Osteocyte (in vitro differentiated cells): ENCODE results near the gene TMBIM6. TPM values are rescaled to one million over a fixed set of nuclear protein-coding genes. Genes with fewer than 3 reads are reported as not detected.

Source experiments
- DNase-seq: peaks from one replicate; pipeline ENCODE4 v3.0.0; 2021; ENCODE audit warnings: mixed read lengths; ENCODE audit not compliant: unreplicated experiment; ENCODE audit errors: extremely low spot score
- H3K27ac Mint-ChIP-seq: one replicate; pipeline ENCODE4 v1.8.0; 2021; ENCODE audit warnings: mild to moderate bottlenecking, mixed read lengths; ENCODE audit not compliant: unreplicated experiment
- H3K27me3 Mint-ChIP-seq: one replicate; pipeline ENCODE4 v1.8.0; 2021; ENCODE audit warnings: mixed read lengths; ENCODE audit not compliant: unreplicated experiment
- H3K36me3 Mint-ChIP-seq: one replicate; pipeline ENCODE4 v1.8.0; 2021; ENCODE audit warnings: mixed read lengths; ENCODE audit not compliant: unreplicated experiment
- H3K4me1 Mint-ChIP-seq: one replicate; pipeline ENCODE4 v1.8.0; 2021; ENCODE audit warnings: mixed read lengths; ENCODE audit not compliant: unreplicated experiment
- H3K4me3 Mint-ChIP-seq: one replicate; pipeline ENCODE4 v1.8.0; 2021; ENCODE audit warnings: mild to moderate bottlenecking, moderate library complexity, mixed read lengths; ENCODE audit not compliant: unreplicated experiment
- H3K9me3 Mint-ChIP-seq: one replicate; pipeline ENCODE4 v1.8.0; 2021; ENCODE audit warnings: mixed read lengths; ENCODE audit not compliant: unreplicated experiment
- total RNA-seq: library from RNA; stranded (reverse); gene quantifications from 2 replicates; pipeline ENCODE4 v1.2.1, GENCODE V29; 2021
- TF ChIP-seq, protein P1 (sequence below): fragments of 200-600 bp; sonication (generic); IDR thresholded peaks from 2 replicates; pipeline ENCODE4 v1.5.0; 2021; ENCODE audit warnings: antibody characterized with exemption, mild to moderate bottlenecking, moderate library complexity

Gene TMBIM6
- total RNA-seq, 1 donor from 2014 or later: 385 TPM

GRCh38 chr12:49792976-49793580, 51.7 kb downstream of the TMBIM6 start:
- Mint-ChIP-seq H3K4me1 (no peaks in the 10 kb centered on the region), H3K4me3 (no peak overlapping the region), H3K9me3 (no peaks in the 10 kb centered on the region), H3K27me3 (no peaks in the 10 kb centered on the region), H3K27ac (no peak overlapping the region), H3K36me3 (peaks cover 10% of the 10 kb centered on the region)
- TF ChIP-seq, protein P1, sequence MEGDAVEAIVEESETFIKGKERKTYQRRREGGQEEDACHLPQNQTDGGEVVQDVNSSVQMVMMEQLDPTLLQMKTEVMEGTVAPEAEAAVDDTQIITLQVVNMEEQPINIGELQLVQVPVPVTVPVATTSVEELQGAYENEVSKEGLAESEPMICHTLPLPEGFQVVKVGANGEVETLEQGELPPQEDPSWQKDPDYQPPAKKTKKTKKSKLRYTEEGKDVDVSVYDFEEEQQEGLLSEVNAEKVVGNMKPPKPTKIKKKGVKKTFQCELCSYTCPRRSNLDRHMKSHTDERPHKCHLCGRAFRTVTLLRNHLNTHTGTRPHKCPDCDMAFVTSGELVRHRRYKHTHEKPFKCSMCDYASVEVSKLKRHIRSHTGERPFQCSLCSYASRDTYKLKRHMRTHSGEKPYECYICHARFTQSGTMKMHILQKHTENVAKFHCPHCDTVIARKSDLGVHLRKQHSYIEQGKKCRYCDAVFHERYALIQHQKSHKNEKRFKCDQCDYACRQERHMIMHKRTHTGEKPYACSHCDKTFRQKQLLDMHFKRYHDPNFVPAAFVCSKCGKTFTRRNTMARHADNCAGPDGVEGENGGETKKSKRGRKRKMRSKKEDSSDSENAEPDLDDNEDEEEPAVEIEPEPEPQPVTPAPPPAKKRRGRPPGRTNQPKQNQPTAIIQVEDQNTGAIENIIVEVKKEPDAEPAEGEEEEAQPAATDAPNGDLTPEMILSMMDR: no peak
- DNase-seq: no peak

DNA sequence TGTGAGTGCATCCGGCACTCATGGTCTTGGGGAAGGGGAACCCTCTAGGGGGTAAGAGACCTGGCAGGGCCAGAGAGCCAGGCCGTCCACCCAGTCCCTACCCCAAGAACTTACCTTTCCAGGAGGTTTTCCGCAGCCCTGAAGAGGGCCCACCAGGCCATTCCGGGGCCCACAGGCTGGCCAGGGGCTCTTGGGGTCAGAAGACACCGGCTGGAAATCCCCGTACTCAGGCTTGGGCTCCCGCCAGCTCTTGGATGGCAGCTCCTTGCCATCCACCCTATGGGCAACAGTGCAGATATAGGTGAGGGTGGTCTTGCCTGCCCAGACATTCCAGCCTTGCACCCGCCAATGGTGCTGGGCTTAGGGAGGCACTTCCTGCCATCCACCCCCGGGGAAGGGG, 52.3 kb downstream of the TMBIM6 start:
- no peaks in the 10 kb centered on the region for H3K4me1 Mint-ChIP-seq
- DNase-seq: no peak
- H3K27ac Mint-ChIP-seq: no peak overlapping the region
- H3K27me3 Mint-ChIP-seq: no peaks in the 10 kb centered on the region
- no peak overlapping the region for H3K4me3 Mint-ChIP-seq
- TF ChIP-seq, protein P1: no peak
- peaks cover 10% of the 10 kb centered on the region for H3K36me3 Mint-ChIP-seq
- no peaks in the 10 kb centered on the region for H3K9me3 Mint-ChIP-seq

DNA sequence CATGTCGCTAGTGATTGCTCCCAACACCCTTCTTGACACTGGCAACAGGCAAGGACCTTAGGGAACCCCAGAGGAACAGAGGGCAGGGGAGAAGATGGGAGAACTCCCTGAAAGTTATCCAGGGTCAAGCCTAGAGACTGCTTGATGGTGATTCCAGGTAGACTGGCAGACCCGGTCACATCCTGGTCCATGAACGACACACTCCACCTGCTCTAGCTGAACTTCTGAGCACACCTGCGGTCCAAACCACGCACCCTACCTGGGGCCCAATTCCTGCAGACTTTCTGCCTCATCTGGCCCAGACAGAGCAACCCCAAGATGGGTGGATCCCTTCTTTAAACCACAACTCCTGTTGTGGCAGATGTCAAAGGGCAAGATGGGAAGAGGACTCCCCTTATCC, 52.7 kb downstream of the TMBIM6 start:
- DNase-seq: no peak
- Mint-ChIP-seq H3K27ac (no peak overlapping the region), H3K36me3 (peaks cover 12% of the 10 kb centered on the region), H3K9me3 (no peaks in the 10 kb centered on the region), H3K4me1 (no peaks in the 10 kb centered on the region), H3K27me3 (no peaks in the 10 kb centered on the region), H3K4me3 (no peak overlapping the region)
- TF ChIP-seq, protein P1: no peak

DNA sequence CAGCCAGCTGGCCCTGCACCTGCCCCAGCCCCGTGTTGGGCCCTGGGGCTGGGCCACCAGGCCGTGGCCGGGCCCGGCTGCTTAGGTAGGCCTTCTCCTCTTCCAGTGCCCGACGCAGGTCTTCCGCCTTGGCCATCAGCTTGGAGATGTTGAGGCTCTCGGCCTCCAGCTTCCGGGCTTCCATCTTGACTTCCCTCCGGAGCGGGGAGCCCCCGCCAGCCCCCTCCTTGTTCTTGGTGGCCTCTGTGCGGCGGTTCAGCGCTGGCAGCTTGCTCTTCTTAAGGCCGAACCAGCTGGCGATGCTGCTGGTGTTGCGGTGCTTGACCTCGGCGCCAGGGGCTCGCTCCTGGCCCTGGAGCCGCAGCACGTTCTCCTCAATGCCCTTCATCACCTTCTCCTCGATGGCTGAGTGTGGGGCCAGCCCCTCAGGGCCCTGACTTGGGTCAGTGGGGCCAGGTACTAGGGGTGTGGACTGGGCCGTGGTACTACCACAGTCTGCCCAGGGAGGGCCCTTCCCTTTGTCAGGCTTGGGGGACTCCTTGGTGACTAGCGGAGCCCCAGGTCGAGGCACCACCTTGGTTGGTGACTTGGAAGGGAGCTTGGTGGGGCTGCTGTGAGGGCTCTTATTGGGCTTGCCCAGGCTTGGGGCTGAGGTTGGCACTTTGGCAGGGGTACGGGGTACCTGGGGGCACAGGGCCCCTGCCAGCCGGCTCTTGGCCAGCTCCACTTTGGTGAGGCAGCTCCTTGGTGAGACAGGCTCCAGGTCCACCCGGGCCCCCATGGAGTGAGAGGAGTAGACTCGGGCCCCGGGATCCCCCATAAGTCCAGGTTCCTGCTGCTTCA, 53.7 kb downstream of the TMBIM6 start:
- H3K36me3 Mint-ChIP-seq: peaks cover 20% of the 10 kb centered on the region
- no peaks in the 10 kb centered on the region for H3K9me3 Mint-ChIP-seq
- no peak for DNase-seq
- no peak overlapping the region for H3K27ac Mint-ChIP-seq
- H3K4me1 Mint-ChIP-seq: no peaks in the 10 kb centered on the region
- TF ChIP-seq, protein P1: no peak
- H3K4me3 Mint-ChIP-seq: no peak overlapping the region
- H3K27me3 Mint-ChIP-seq: no peaks in the 10 kb centered on the region

DNA sequence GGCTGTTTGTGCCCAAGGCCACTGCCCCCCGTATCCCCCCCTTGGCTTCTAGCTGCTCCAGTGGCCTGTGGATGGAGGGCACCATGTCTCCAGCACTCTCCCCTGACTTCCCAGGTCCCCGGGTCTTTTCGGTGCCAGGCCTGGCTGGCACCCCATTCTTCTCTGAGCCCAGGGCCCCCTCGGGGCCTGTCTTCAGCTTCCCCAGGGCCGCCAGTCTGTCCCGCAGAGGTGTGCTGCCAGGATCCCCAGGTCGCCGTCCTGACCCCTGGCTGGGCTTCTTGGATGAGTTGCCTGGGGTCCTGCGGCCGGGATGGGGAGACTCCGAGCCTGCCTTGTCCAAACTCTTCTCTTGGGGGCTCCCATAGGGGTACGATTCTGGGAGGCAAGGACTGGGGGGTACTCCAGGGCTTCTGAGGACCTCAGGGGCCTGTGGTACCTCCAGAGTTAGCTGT, 54.3 kb downstream of the TMBIM6 start:
- Mint-ChIP-seq H3K4me3 (no peak overlapping the region), H3K27ac (no peak overlapping the region), H3K36me3 (peaks cover 24% of the 10 kb centered on the region), H3K27me3 (no peaks in the 10 kb centered on the region), H3K4me1 (no peaks in the 10 kb centered on the region), H3K9me3 (no peaks in the 10 kb centered on the region)
- DNase-seq: no peak
- TF ChIP-seq, protein P1: no peak
